H1 (cell line): Measurements from ENCODE around the gene MAML3. TPM values are rescaled to one million over a fixed set of nuclear protein-coding genes. Genes with fewer than 3 reads are reported as not detected.

ENCODE experiments used
- CTCF ChIA-PET: fragments of 300-600 bp; sonication (Branson Sonifier 250); formaldehyde crosslinking; loops from one replicate; lab custom pipeline; 2021; ENCODE audit not compliant: partially characterized antibody; lab: Charles Lee
- POLR2A ChIA-PET: fragments of 300-600 bp; sonication (Branson Sonifier 250); formaldehyde crosslinking; loops from one replicate; lab custom pipeline; 2021; ENCODE audit warnings: inconsistent platforms; ENCODE audit not compliant: partially characterized antibody; lab: Charles Lee
- DNase-seq, 2 experiments: peaks; one replicate each; pipeline versions ENCODE4 v3.0.0 to v3.0.0-alpha.2; 2010 to 2022; ENCODE audit warnings: low spot score in 2 of 2, low read depth in 1 of 2, mixed read lengths in 1 of 2
- FAIRE-seq: peaks from 2 replicates; lab custom pipeline; 2011; peaks lifted over from hg19 to GRCh38; lab: Jason Lieb, UNC
- H2AFZ ChIP-seq: 2 replicates; pipeline ENCODE4 v1.8.1; 2012; ENCODE audit warnings: low read length, inconsistent platforms
- H2AK5ac ChIP-seq: 2 replicates; pipeline ENCODE4 v1.6.1; 2013; ENCODE audit warnings: low read depth, low read length
- H2BK120ac ChIP-seq: replicated peaks from 2 replicates; pipeline ENCODE3; 2013; ENCODE audit warnings: low read depth, low read length, inconsistent platforms
- H2BK12ac ChIP-seq: 2 replicates; pipeline ENCODE4 v1.6.1; 2013; ENCODE audit warnings: low read depth, low read length
- H2BK15ac ChIP-seq: 2 replicates; pipeline ENCODE4 v1.6.1; 2013; ENCODE audit warnings: low read length
- H2BK20ac ChIP-seq: 2 replicates; pipeline ENCODE4 v1.6.1; 2013; ENCODE audit warnings: low read length
- H2BK5ac ChIP-seq: 2 replicates; pipeline ENCODE4 v1.6.1; 2013; ENCODE audit warnings: low read depth, low read length
- H3K14ac ChIP-seq: 2 replicates; pipeline ENCODE4 v1.6.1; 2013; ENCODE audit warnings: inconsistent platforms; ENCODE audit not compliant: insufficient read length
- H3K18ac ChIP-seq: 2 replicates; pipeline ENCODE4 v1.6.1; 2013; ENCODE audit warnings: low read length; ENCODE audit errors: extremely low read depth
- H3K23ac ChIP-seq: 2 replicates; pipeline ENCODE4 v1.6.1; 2013; ENCODE audit warnings: inconsistent platforms; ENCODE audit not compliant: insufficient read length
- H3K23me2 ChIP-seq: 2 replicates; pipeline ENCODE4 v1.6.1; 2013; ENCODE audit warnings: low read depth, low read length
- H3K27ac ChIP-seq: 2 replicates; pipeline ENCODE4 v1.6.1; 2011; ENCODE audit warnings: low read depth, low read length, inconsistent platforms
- H3K27me3 ChIP-seq, 4 experiments: replicated peaks in 1 of 4; 1 replicate in 1 of 4; 2 replicates in 3 of 4; pipeline versions ENCODE4 v1.6.1 to v1.8.1; 2011 to 2013; ENCODE audit warnings: low read length in 3 of 4, mild to moderate bottlenecking in 3 of 4, inconsistent platforms in 2 of 4, mixed read lengths in 2 of 4, moderate library complexity in 1 of 4; ENCODE audit not compliant: control insufficient read depth in 3 of 4, insufficient read depth in 3 of 4; ENCODE audit errors: extremely low read depth in 1 of 4
- H3K36me3 ChIP-seq, 4 experiments: 2 replicates each; pipeline versions ENCODE4 v1.6.1 to v1.8.1; 2011 to 2013; ENCODE audit warnings: mild to moderate bottlenecking in 4 of 4, low read length in 3 of 4, moderate library complexity in 2 of 4, control low read depth in 1 of 4, inconsistent platforms in 1 of 4; ENCODE audit not compliant: insufficient read depth in 4 of 4, control insufficient read depth in 2 of 4
- H3K4ac ChIP-seq: replicated peaks from 2 replicates; pipeline ENCODE3; 2013; ENCODE audit warnings: low read length, low read depth, mixed read lengths, inconsistent platforms; ENCODE audit not compliant: insufficient read length
- H3K4me1 ChIP-seq, 4 experiments: replicated peaks in 1 of 4; 1 replicate in 1 of 4; 2 replicates in 3 of 4; pipeline versions ENCODE4 v1.6.1 to v1.8.1; 2011 to 2013; ENCODE audit warnings: low read length in 3 of 4, inconsistent platforms in 2 of 4, mixed read lengths in 1 of 4; ENCODE audit not compliant: insufficient read depth in 4 of 4, control insufficient read depth in 3 of 4
- H3K4me2 ChIP-seq, 2 experiments: 2 replicates each; pipeline versions ENCODE4 v1.6.1 to v1.8.1; 2011 to 2013; ENCODE audit warnings: low read depth in 2 of 2, low read length in 2 of 2, control low read depth in 1 of 2, inconsistent platforms in 1 of 2, mild to moderate bottlenecking in 1 of 2; ENCODE audit not compliant: insufficient read depth in 1 of 2
- H3K4me3 ChIP-seq, 4 experiments: fragments of 200-600, 300-600 bp in 1 of 4; sonication (generic), shearing (Covaris generic), sonication (Bioruptor Twin) in 1 of 4; 2 replicates each; pipeline versions ENCODE4 v1.5.1 to v1.8.1; 2011 to 2016; ENCODE audit warnings: low read length in 4 of 4, low read depth in 3 of 4, control low read depth in 2 of 4, inconsistent platforms in 2 of 4, mild to moderate bottlenecking in 2 of 4, mixed read lengths in 1 of 4, moderate library complexity in 1 of 4; ENCODE audit not compliant: insufficient read depth in 2 of 4; ENCODE audit errors: extremely low read depth in 1 of 4
- H3K56ac ChIP-seq: replicated peaks from 2 replicates; pipeline ENCODE3; 2013; ENCODE audit warnings: low read depth, mild to moderate bottlenecking, mixed read lengths, low read length, inconsistent platforms; ENCODE audit not compliant: insufficient read length
- H3K79me1 ChIP-seq: 2 replicates; pipeline ENCODE4 v1.6.1; 2013; ENCODE audit warnings: low read depth, low read length, control low read depth
- H3K79me2 ChIP-seq, 2 experiments: 2 replicates each; pipeline versions ENCODE4 v1.6.1 to v1.8.1; 2012 to 2013; ENCODE audit warnings: low read length in 2 of 2, mild to moderate bottlenecking in 2 of 2, inconsistent platforms in 1 of 2; ENCODE audit not compliant: insufficient read depth in 2 of 2, control insufficient read depth in 1 of 2
- H3K9ac ChIP-seq, 4 experiments: replicated peaks in 1 of 4; 1 replicate in 1 of 4; 2 replicates in 3 of 4; pipeline versions ENCODE4 v1.6.1 to v1.8.1; 2011 to 2013; ENCODE audit warnings: low read depth in 3 of 4, low read length in 3 of 4, control low read depth in 2 of 4, mild to moderate bottlenecking in 2 of 4, moderate library complexity in 2 of 4, inconsistent platforms in 1 of 4; ENCODE audit errors: extremely low read depth in 1 of 4
- H3K9me3 ChIP-seq, 2 experiments: 2 replicates each; pipeline versions ENCODE4 v1.6.1 to v1.8.1; 2012 to 2013; ENCODE audit warnings: mild to moderate bottlenecking in 2 of 2, moderate library complexity in 2 of 2, control low read depth in 1 of 2, inconsistent platforms in 1 of 2, low read depth in 1 of 2, low read length in 1 of 2, mixed read lengths in 1 of 2; ENCODE audit not compliant: insufficient read depth in 2 of 2
- H4K20me1 ChIP-seq, 2 experiments: replicated peaks in 1 of 2; 2 replicates each; pipeline versions ENCODE3 to v1.8.1; 2011 to 2013; ENCODE audit warnings: inconsistent platforms in 2 of 2, low read length in 2 of 2, mild to moderate bottlenecking in 1 of 2; ENCODE audit not compliant: insufficient read depth in 2 of 2, control insufficient read depth in 1 of 2
- H4K5ac ChIP-seq: 2 replicates; pipeline ENCODE4 v1.6.1; 2013; ENCODE audit warnings: low read length, low read depth, mixed read lengths, inconsistent platforms; ENCODE audit not compliant: insufficient read length
- H4K8ac ChIP-seq: 2 replicates; pipeline ENCODE4 v1.8.0; 2013; ENCODE audit warnings: mild to moderate bottlenecking, moderate library complexity, low read length, inconsistent platforms; ENCODE audit not compliant: insufficient read depth; ENCODE audit errors: extremely low read depth
- H4K91ac ChIP-seq: replicated peaks from 2 replicates; pipeline ENCODE3; 2013; ENCODE audit warnings: low read length, mixed read lengths, inconsistent platforms; ENCODE audit not compliant: insufficient read length
- JUN ChIP-seq: IDR thresholded peaks from 2 replicates; pipeline ENCODE4 v1.6.1; 2011; ENCODE audit warnings: low read depth, mild to moderate bottlenecking, improper control_type of control experiment, low read length
- WGBS, 2 experiments: shearing (Covaris generic) in 1 of 2; methylation state at CpG; one replicate each; pipeline versions ENCODE4 v1.1.6 to v1.1.7; 2013 to 2015; ENCODE audit warnings: low lambda C conversion rate in 2 of 2, mixed read lengths in 2 of 2, inconsistent platforms in 1 of 2, low coverage in 1 of 2, missing lambda C conversion rate in 1 of 2; ENCODE audit not compliant: insufficient replicate concordance in 2 of 2, insufficient coverage in 1 of 2, insufficient read length in 1 of 2; ENCODE audit errors: extremely low coverage in 1 of 2, missing lambda C conversion rate in 1 of 2; 5-methylcytosine and 5-hydroxymethylcytosine counted together
- polyA plus RNA-seq, 7 experiments: library from polyadenylated mRNA; depleted of rRNA in 3 of 7; stranded (reverse) in 5 of 7; unstranded in 2 of 7; fragments of >200 nt in 5 of 7; fragments of 200-250 nt in 2 of 7; gene quantifications; 1 replicate in 5 of 7; 2 replicates in 1 of 7; 4 replicates in 1 of 7; pipeline versions ENCODE4 v1.2.1 to v1.2.3, GENCODE V29; 2011 to 2013; ENCODE audit warnings: missing spikeins in 2 of 7, mixed read lengths in 2 of 7
- total RNA-seq: library from RNA; stranded (reverse); fragmentation: NEBNext Ultra II Directional; extraction: Animal tissue kit (Norgen Biotek cat#: 25700); gene quantifications from 2 replicates; pipeline ENCODE4 v1.2.1, GENCODE V29; 2021

MAML3 gene
- total and polyA plus RNA-seq, 2 of the 8 experiments (the other 6 are each of a cell fraction or from before 2014, with no cell fraction given): 2.1 to 5.7 TPM

DNA sequence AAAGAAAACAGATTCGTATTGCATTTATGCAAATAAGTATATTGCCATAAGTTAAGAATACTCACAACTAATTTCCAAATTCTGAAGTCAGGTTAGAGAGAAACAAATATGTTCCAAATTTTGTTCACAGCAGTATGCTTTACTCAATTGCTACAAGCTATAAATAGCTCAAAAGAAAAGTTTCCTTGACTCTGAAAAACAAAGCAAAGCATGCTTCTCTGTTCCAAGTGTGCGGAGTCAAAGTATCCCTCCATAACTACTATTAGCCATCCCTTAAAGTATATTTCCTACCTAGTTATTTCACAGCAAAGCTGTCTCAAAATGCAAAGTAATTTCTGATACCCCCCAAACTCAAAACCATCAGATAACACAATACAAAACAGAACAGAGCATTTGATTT is 441.1 kb downstream of the MAML3 start:
- no peaks in the 10 kb centered on the region for H3K79me2 ChIP-seq
- H3K23me2 ChIP-seq: no peaks in the 10 kb centered on the region
- H2AFZ ChIP-seq: no peak overlapping the region
- peaks cover 10 to 52% (median 34%) of the 10 kb centered on the region in 4 experiments for H3K27me3 ChIP-seq
- no peak overlapping the region for H3K4ac ChIP-seq
- no peak overlapping the region for H3K56ac ChIP-seq
- H4K5ac ChIP-seq: no peak overlapping the region
- H3K36me3 ChIP-seq: no peaks in the 10 kb centered on the region
- no peak overlapping the region for H2BK120ac ChIP-seq
- H3K14ac ChIP-seq: no peak overlapping the region
- H3K23ac ChIP-seq: no peak overlapping the region
- POLR2A ChIA-PET: no interaction called here
- H3K9ac ChIP-seq: no peak overlapping the region
- WGBS, 2 experiments: 92% methylated on average over 2 of the region's 2 CpGs; no CpG with 5 or more reads in 1 of the 2 experiments
- FAIRE-seq: no peak
- no peak overlapping the region for H2BK20ac ChIP-seq
- no peak overlapping the region for H2BK15ac ChIP-seq
- no peaks in the 10 kb centered on the region for H3K9me3 ChIP-seq
- no peak overlapping the region for H2AK5ac ChIP-seq
- H3K27ac ChIP-seq: no peak overlapping the region
- no peak overlapping the region for H4K91ac ChIP-seq
- no peak overlapping the region for H3K4me2 ChIP-seq
- no peak overlapping the region for H3K4me3 ChIP-seq
- no peak overlapping the region for H3K18ac ChIP-seq
- H2BK5ac ChIP-seq: no peak overlapping the region
- no peaks in the 10 kb centered on the region for H3K4me1 ChIP-seq
- CTCF ChIA-PET: interaction anchor here (0.7 to 5.5 kb wide), 10 partner anchors 8 to 617 kb away, joined by 3 to 32 read pairs (median 5); no protein-coding TSS in a partner anchor
- no peak overlapping the region for H4K8ac ChIP-seq
- H2BK12ac ChIP-seq: no peak overlapping the region
- DNase-seq: no peak
- no peaks in the 10 kb centered on the region for H3K79me1 ChIP-seq
- H4K20me1 ChIP-seq: no peaks in the 10 kb centered on the region
- no peak for TF ChIP-seq JUN
